Thymus (tissue), 11 donors: ENCODE results near the gene THPO. TPM values are rescaled to one million over a fixed set of nuclear protein-coding genes. Genes with fewer than 3 reads are reported as not detected.
"Not testable (repeated sequence)": the region's sequence is repeated elsewhere in the genome, so short reads cannot be mapped to it uniquely, and the experiment has no call there.

Source experiments
- DNase-seq, 9 donors: peaks; one replicate each; pipeline ENCODE4 v3.0.0-alpha.2; 2013; ENCODE audit warnings: low spot score in 9 of 9, low read depth in 6 of 9, missing footprints in 1 of 9
- H3K27ac ChIP-seq, 2 donors: one replicate each; pipeline ENCODE4 v1.5.1; 2013; ENCODE audit warnings: control low read depth in 1 of 2, low read depth in 1 of 2, low read length in 1 of 2, mild to moderate bottlenecking in 1 of 2, moderate library complexity in 1 of 2
- H3K27me3 ChIP-seq, 2 donors: one replicate each; pipeline ENCODE4 v1.5.1; 2013; ENCODE audit warnings: low read length in 1 of 2; ENCODE audit not compliant: control insufficient read depth in 2 of 2, insufficient read depth in 1 of 2
- H3K36me3 ChIP-seq, 2 donors: one replicate each; pipeline ENCODE4 v1.5.1; 2013; ENCODE audit warnings: low read length in 1 of 2, mild to moderate bottlenecking in 1 of 2, moderate library complexity in 1 of 2; ENCODE audit not compliant: control insufficient read depth in 2 of 2, insufficient read depth in 2 of 2
- H3K4me1 ChIP-seq, 2 donors: one replicate each; pipeline ENCODE4 v1.5.1; 2013; ENCODE audit warnings: low read length in 2 of 2; ENCODE audit not compliant: control insufficient read depth in 2 of 2, insufficient read depth in 2 of 2
- H3K4me3 ChIP-seq, 2 donors: one replicate each; pipeline ENCODE4 v1.5.1; 2013; ENCODE audit warnings: low read length in 2 of 2, control low read depth in 1 of 2, mild to moderate bottlenecking in 1 of 2
- H3K9me3 ChIP-seq, 2 donors: one replicate each; pipeline ENCODE4 v1.5.1; 2013; ENCODE audit warnings: low read length in 1 of 2, mild to moderate bottlenecking in 1 of 2; ENCODE audit not compliant: control insufficient read depth in 2 of 2, insufficient read depth in 1 of 2
- WGBS: extraction: QIAGEN DNeasy Blood & Tissue Kit; methylation state at CpG from one replicate; pipeline ENCODE4 v1.1.7; 2013; 5-methylcytosine and 5-hydroxymethylcytosine counted together
- polyA plus RNA-seq: library from polyadenylated mRNA; stranded (reverse); fragments of 200-250 nt; gene quantifications from one replicate; pipeline ENCODE4 v1.2.3, GENCODE V29; 2013
- total RNA-seq: library from RNA; stranded (reverse); fragments of 120-200 nt; gene quantifications from one replicate; pipeline ENCODE4 v1.2.4, GENCODE V29; 2013
- donor health status: healthy.

Gene THPO
- total and polyA plus RNA-seq, 2 donors: 0.21 TPM; not detected in 1

DNA sequence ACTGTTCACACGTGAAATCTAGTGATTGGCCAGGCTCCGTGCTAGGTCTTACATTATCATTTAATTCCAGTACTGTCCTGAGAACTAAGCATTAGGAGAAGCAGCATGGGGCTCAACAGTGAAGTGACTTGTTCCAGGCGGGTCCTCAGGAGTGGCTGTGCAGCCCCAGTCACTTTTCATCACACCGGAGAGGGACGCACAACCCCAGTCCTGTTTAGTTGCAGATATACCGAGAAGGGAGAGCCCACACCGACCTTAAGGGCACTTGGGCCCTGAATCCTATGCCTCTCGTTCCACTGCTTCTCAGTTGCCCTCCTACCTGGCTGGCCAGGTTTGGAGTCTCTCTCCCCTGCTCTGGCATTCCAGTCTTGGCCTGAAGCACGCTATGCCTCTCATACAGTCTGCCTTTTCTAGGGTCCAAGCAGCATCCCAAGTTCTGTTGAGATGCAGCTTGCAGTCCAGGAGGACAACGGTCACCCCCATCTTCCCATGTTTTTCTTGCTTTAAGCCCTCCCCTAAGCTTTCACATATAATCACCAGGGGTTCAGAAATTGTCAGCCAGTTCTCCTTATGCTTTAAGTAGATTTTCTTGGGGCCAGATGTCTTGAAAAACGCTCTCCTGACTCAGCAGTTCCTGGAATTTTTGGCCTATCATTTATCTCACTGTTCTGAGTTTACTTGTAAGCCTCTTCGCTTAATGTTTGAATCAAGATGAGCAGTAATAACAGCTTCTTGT is 30.5 kb downstream of the THPO start:
- Histone ChIP-seq H3K9me3 (no peaks in the 10 kb centered on the region), H3K4me3 (no peak overlapping the region), H3K27me3 (no peaks in the 10 kb centered on the region), H3K36me3 (peaks cover 3 to 11% of the 10 kb centered on the region in 2 donors), H3K4me1 (no peaks in the 10 kb centered on the region), H3K27ac (no peak overlapping the region)
- 77% methylated on average over 12 of the region's 12 CpGs for WGBS
- no peak for DNase-seq

- Histone ChIP-seq H3K4me3 (no peak overlapping the region), H3K36me3 (peaks cover 0 to 12% of the 10 kb centered on the region in 2 donors), H3K27ac (no peak overlapping the region), H3K4me1 (no peaks in the 10 kb centered on the region), H3K9me3 (no peaks in the 10 kb centered on the region), H3K27me3 (no peaks in the 10 kb centered on the region)
- no peak for DNase-seq
- WGBS: 97% methylated on average over 20 of the region's 20 CpGs
Observed at GRCh38 chr3:184346480-184347190, 31.4 kb downstream of the THPO start.

DNA sequence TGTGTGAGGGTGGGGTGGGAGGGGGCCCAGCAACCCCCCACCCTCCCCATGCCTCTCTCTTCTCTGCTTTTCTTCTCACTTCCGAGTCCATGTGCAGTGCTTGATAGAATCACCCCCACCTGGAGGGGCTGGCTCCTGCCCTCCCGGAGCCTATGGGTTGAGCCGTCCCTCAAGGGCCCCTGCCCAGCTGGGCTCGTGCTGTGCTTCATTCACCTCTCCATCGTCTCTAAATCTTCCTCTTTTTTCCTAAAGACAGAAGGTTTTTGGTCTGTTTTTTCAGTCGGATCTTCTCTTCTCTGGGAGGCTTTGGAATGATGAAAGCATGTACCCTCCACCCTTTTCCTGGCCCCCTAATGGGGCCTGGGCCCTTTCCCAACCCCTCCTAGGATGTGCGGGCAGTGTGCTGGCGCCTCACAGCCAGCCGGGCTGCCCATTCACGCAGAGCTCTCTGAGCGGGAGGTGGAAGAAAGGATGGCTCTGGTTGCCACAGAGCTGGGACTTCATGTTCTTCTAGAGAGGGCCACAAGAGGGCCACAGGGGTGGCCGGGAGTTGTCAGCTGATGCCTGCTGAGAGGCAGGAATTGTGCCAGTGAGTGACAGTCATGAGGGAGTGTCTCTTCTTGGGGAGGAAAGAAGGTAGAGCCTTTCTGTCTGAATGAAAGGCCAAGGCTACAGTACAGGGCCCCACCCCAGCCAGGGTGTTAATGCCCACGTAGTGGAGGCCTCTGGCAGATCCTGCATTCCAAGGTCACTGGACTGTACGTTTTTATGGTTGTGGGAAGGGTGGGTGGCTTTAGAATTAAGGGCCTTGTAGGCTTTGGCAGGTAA is 32.5 kb downstream of the THPO start:
- Histone ChIP-seq H3K27ac (no peak overlapping the region), H3K4me3 (no peak overlapping the region), H3K9me3 (no peaks in the 10 kb centered on the region), H3K4me1 (no peaks in the 10 kb centered on the region), H3K36me3 (peaks cover 0 to 12% of the 10 kb centered on the region in 2 donors), H3K27me3 (no peaks in the 10 kb centered on the region)
- no peak for DNase-seq
- 90% methylated on average over 14 of the region's 14 CpGs for WGBS

DNA sequence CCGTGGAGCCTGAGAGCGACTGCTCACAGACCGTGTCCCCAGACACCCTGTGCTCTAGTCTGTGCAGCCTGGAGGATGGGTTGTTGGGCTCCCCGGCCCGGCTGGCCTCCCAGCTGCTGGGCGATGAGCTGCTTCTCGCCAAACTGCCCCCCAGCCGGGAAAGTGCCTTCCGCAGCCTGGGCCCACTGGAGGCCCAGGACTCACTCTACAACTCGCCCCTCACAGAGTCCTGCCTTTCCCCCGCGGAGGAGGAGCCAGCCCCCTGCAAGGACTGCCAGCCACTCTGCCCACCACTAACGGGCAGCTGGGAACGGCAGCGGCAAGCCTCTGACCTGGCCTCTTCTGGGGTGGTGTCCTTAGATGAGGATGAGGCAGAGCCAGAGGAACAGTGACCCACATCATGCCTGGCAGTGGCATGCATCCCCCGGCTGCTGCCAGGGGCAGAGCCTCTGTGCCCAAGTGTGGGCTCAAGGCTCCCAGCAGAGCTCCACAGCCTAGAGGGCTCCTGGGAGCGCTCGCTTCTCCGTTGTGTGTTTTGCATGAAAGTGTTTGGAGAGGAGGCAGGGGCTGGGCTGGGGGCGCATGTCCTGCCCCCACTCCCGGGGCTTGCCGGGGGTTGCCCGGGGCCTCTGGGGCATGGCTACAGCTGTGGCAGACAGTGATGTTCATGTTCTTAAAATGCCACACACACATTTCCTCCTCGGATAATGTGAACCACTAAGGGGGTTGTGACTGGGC is 33.3 kb downstream of the THPO start:
- peaks cover 0 to under 1% of the 10 kb centered on the region in 2 donors for H3K27me3 ChIP-seq
- H3K4me3 ChIP-seq: no peak overlapping the region
- no peak overlapping the region for H3K27ac ChIP-seq
- H3K9me3 ChIP-seq: no peaks in the 10 kb centered on the region
- no peak for DNase-seq
- 95% methylated on average over 24 of the region's 24 CpGs for WGBS
- H3K36me3 ChIP-seq: peaks cover 0 to 12% of the 10 kb centered on the region in 2 donors
- H3K4me1 ChIP-seq: no peaks in the 10 kb centered on the region

DNA sequence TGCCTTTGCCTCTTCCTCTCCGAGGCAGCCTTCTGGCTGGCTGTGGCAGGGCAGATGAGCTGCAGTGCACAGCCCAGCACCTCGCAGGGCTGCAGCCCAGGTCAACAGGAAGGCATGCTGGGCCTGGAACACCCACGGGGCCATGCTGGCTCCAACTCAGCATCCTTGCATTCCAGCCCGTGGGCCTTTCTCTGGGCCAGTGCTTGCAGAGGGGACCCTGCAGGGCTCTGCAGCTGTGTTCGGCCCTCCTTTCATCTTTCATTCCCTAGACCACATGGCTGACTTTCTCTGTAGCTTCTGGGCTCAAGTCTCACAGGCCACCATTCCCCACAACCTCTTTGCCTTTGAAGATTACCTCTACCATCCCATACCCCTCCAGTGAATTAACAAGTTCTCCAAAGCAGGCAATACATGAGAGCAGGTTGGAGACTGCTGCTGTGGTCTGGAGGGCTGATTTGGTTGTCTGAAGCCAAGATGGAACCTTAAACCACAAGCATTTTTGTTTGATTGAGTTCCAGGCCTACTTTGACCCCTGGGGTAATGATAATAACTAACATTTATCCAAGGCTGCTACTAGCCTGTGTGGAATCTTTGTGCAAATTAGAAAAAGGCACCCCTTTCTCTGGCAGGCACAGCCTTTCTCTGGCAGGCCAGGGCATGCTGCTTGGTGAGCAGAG is 34.7 kb downstream of the THPO start:
- H3K9me3 ChIP-seq: no peaks in the 10 kb centered on the region
- H3K36me3 ChIP-seq: peaks cover 0 to 12% of the 10 kb centered on the region in 2 donors
- H3K4me1 ChIP-seq: peaks cover 0 to 7% of the 10 kb centered on the region in 2 donors
- no peak for DNase-seq
- 93% methylated on average over 5 of the region's 5 CpGs for WGBS
- H3K27me3 ChIP-seq: peaks cover 0 to 14% of the 10 kb centered on the region in 2 donors
- no peak overlapping the region for H3K27ac ChIP-seq
- no peak overlapping the region for H3K4me3 ChIP-seq

DNA sequence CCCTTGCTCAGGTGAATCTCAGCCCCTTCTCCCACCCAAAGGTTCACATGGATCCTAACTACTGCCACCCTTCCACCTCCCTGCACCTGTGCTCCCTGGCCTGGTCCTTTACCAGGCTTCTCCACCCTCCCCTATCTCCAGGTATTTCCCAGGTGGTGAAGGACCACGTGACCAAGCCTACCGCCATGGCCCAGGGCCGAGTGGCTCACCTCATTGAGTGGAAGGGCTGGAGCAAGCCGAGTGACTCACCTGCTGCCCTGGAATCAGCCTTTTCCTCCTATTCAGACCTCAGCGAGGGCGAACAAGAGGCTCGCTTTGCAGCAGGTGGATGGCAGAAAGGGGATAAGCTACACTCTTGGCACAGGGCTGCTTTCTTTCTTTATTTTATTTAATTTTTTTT is 36.1 kb downstream of the THPO start:
- WGBS: 94% methylated on average over 7 of the region's 7 CpGs

GRCh38 chr3:184339451-184340135 is 38.4 kb downstream of the THPO start:
- WGBS: 97% methylated on average over 19 of the region's 19 CpGs
- peaks cover 9 to 29% of the 10 kb centered on the region in 2 donors for H3K4me1 ChIP-seq
- not testable (repeated sequence) for H3K27ac ChIP-seq, H3K9me3 ChIP-seq, H3K4me3 ChIP-seq, DNase-seq
- peaks cover 0 to 37% of the 10 kb centered on the region in 2 donors for H3K27me3 ChIP-seq
- H3K36me3 ChIP-seq: peaks cover 9 to 12% of the 10 kb centered on the region in 2 donors

More for the DNA sequence above, 36.1 kb downstream of the THPO start:
- no peak for DNase-seq
- Histone ChIP-seq H3K9me3 (no peaks in the 10 kb centered on the region), H3K27ac (no peak overlapping the region), H3K36me3 (peaks cover 0 to 12% of the 10 kb centered on the region in 2 donors), H3K27me3 (peaks cover 0 to 28% of the 10 kb centered on the region in 2 donors), H3K4me1 (peaks cover 1 to 15% of the 10 kb centered on the region in 2 donors), H3K4me3 (no peak overlapping the region)

DNA sequence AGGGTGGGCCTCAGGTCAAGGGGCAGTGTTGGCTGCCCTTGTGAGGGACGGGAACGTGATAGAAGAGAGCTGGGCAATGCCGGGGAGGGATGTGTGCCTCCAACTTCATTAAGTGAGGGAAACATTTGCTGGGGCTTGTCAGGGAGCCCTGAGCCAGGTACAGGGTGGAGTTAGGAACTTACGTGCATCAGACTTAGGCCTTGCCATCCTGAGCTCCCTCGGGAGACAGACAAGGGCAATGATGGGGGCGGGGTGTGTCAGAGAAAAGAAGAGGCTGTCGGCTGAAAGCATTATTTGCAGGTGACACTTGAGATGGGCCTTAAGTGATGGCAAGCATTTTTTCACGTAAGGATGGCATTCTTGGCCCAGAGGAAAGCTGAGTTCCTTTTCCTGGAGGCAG is 39.0 kb downstream of the THPO start:
- DNase-seq: no peak
- H3K4me1 ChIP-seq: peaks cover 9 to 29% of the 10 kb centered on the region in 2 donors
- H3K9me3 ChIP-seq: no peaks in the 10 kb centered on the region
- WGBS: 92% methylated on average over 8 of the region's 8 CpGs
- H3K27me3 ChIP-seq: peaks cover 0 to 37% of the 10 kb centered on the region in 2 donors
- no peak overlapping the region for H3K27ac ChIP-seq
- peaks cover 13 to 14% of the 10 kb centered on the region in 2 donors for H3K36me3 ChIP-seq
- no peak overlapping the region for H3K4me3 ChIP-seq
